Inflammatory macrophage (primary cell): ENCODE results near the gene COQ2.
A peak's percentile ranks its signal among the peaks of the same experiment; 100 is the strongest.
"Not testable (repeated sequence)": the region's sequence is repeated elsewhere in the genome, so short reads cannot be mapped to it uniquely, and the experiment has no call there.

Experiments used
- DNase-seq, 2 donors: peaks; one replicate each; pipeline ENCODE4 v3.0.0-alpha.2; 2020 to 2022

COQ2 gene

DNA sequence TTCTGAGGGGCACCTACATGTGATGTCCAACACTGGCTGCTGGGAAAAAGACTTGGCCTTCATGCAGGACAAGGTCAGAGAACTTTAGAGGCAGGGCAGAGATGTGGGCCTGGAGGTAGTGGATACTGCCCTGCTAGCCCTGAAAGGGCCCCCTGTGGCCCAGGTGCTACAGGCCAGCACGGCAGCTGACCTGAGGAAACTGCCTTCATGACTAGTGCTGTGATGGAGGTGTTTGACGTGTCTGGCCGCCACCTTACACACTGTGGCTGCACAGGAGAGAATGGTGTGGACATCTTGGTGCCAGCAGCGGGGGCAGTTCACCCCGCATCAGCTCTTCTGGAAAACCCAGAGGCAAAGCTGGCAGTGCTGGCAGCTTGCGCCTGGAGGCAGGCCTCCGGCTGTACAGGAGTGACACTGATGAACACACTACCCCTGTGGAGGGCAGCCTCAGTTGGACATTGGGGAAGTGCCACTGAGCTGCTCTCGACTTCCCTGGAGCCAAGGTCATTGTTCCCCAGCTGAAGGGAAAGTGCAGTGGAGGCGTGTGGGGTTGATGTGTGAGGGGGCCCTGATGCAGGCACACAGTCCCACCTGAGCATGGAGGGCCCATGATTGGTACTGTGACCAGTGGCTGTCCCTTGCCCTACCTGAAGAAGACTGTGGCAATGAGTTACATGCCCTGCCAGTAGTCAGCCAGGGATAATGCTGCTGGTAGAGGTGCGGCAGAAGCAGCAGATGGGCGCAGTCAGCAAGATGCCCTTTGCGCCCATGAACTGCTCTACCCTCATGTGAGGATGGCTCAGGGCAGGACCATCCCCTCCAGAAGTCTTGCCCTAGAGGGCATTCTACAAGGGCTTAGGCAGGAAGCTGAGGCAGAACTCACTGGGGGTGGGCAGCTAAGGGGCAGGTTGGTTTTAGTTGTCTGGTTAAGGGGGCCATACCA lies 36.9 kb downstream of the COQ2 start:
- DNase-seq: no peak

GRCh38 chr4:83241132-83241531 lies 43.5 kb downstream of the COQ2 start:
- no peak for DNase-seq

GRCh38 chr4:83240379-83240875 lies 44.2 kb downstream of the COQ2 start:
- peak; percentile 85 to 97 for DNase-seq

DNA sequence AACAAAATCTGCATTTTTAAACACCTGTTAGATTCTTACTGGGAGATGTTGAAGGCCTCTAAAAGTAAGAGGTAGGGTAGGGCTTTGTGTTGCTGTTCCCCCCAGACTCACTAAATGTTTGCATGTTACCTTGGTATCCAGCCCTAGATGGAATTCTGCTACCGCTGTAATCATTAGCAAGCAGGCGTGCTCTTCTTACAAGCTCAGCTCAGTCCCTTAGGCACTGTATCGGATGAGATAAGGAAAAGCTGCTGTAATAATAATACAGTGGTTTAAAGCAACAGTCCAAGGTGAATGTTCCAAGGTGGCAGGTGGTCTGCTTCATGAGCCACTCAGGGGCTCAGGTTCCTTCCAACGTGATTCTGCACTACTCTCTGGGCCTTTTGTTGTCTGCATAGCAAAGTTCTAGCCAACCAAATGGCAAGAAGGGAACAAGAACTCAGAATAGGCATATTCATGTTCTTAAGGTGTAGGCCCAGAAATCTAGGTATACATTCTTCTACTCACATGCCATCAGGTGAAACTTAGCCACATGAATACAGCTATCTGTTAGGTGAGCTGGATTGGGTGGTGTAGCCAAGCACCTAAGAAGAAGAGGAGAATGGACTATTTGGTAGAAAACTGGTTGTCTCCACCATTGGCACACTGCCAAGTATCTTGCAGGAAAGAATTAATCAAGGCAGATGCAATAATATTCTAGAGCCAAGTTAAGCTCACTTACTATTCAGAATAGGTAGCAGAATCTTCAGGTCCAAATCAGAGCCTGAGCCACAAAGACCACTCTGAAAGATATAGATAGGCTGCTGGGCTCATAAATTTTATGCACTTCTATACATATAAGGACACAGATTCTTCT lies 46.0 kb downstream of the COQ2 start:
- DNase-seq: no peak

DNA sequence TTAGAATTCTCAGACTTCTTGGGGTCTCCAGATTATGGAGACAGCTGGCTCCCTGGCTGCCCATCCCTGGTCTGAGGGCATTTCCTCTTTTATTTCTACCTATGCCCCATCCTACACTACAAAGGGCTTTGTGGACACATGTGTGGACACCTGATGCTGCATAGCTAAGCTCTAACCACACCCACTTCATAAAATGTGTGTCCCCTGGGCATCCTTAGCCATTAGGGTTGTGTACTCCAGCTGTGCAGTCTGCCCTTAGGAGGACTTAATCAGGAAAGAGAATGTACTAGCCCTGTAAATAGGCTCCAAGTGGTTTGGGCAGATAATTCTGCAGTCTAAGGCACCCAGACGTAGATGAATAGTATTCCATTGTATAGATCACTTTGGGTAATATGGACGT lies 47.0 kb downstream of the COQ2 start:
- no peak for DNase-seq

DNA sequence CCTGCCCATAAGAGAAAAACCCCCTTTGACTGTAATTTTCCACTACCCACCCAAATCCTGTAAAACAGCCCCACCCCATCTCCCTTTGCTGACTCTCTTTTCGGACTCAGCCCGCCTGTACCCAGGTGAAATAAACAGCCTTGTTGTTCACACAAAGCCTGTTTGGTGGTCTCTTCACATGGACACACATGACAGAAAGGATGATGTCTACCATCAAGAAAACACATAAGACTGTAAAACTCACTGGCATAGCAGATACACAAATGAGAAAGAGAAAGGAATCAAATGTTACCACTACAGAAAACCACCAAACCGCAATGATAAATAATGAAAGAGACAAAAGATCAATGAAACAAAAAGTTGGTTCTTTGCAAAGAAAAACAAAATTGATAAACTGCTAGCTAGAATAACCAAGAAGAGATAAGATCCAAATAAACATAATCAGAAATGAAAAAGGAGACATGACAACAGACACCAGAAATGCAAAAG lies 48.9 kb downstream of the COQ2 start:
- DNase-seq: not testable (repeated sequence)

GRCh38 chr4:83234902-83235644 lies 49.5 kb downstream of the COQ2 start:
- DNase-seq: no peak

- DNase-seq: not testable (repeated sequence)
These were observed 50.2 kb downstream of the COQ2 start for GRCh38 chr4:83234387-83234786.

DNA sequence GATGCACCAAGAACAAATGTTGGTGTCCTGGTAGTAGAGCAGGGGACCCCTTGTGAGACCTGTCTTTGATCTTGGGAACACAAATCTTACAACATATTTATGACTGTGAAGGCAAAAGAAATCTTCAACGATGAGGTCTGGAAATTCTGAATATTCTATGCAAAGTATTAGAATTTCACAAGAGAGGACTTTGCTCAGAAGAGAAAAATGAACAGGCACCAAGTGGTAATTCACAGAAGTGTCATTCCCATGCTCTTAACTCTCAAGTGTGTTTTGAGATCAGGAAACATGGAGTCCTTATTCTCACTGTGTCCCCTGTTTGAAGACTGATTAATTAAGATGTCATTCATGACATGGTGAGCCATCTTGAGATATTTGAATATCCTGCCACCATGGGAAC lies 52.5 kb downstream of the COQ2 start:
- DNase-seq: peak in 1 of 2 donors; percentile 34

DNA sequence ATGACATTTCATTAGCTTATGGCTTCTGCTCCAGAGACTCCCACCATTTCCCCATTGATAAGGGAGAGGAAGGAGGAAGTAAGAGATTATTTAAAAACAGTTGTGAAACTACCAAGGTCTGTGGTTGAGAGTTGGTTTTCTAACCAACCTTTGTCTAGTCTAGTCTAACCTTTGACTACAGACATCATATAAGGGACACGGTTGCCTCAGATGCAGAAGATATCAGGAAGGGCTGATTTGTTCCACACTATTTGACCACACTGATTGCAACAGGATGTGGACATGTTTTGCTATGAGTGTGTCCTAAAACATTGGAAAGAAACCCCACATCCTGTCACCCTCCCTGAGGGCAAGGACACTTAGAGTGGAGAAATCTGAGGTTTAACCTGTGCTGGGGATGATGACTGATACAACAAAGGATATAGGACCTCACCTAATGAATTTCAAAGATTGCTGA lies 53.0 kb downstream of the COQ2 start:
- DNase-seq: peak; percentile 51 to 85

GRCh38 chr4:83230928-83231327 lies 53.7 kb downstream of the COQ2 start:
- DNase-seq: peak; percentile 36 to 55

DNA sequence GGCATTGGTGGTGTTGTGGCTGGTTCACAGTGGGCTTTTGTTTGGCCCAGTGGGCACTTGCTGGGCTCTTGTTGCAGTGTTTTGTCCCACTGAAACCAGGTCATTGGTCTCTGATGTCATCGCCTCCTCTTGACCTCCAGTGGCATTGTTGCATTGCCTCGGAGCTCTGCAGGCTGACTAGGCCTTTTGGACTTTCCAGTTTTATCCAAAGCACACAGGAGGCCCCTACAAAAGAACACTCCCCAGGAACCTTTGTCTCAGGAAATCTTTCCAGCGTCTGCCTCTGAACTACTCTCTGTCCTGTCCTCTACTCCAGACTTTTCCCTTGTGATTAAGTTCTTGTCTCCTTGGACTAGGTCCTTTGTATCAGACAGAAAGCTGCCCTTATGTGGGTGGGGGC lies 54.8 kb downstream of the COQ2 start:
- DNase-seq: no peak

DNA sequence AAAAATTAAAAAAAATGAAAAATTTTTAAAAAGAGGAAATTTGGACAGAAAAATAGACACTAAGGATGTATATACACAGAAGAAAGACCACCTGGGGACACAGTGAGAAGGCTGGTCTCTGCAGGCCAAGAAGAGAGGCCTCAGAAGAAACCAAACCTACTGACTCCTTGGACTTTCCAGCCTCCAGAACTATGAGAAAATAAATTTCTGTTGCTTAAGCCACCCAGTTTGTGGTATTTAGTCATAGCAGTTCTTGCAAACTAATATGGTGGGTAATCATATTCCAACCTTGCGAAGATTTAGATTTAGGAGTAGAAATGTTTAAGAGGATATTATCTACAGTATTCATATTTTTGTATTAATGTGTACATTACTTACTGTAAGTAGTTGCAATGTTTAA lies 56.4 kb downstream of the COQ2 start:
- no peak for DNase-seq

DNA sequence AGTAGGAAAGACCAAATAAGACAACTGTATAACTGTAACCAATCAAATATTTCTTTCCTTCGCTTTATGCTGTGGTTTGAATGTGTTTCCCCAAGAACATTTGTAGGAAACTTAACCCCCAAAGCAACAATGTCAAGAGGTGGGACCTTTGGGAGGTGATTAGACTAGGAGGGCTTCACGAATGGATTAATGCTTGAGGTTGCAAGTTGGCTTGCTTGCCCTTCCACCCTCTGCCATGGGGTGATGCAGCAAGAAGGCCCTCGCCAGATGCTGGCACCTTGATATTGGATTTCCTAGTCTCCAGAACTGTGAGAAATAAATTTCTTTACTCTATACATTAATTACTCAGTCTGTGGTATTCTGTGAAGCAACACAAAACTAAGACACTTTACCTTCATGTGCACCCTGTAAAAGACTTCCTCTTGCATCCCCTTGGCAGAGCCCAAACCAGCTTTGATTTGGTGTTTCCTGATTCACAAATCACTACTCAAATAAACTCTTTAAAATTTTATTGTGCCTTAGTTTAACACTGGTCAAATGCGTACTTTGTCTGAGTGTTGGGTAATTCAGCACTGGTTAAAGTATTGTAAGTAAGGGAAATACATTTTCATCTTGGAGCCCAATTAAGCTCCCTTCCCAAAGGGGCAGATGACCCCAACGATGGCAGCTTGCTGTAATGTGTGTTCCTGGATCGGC lies 59.9 kb downstream of the COQ2 start:
- no peak for DNase-seq

DNA sequence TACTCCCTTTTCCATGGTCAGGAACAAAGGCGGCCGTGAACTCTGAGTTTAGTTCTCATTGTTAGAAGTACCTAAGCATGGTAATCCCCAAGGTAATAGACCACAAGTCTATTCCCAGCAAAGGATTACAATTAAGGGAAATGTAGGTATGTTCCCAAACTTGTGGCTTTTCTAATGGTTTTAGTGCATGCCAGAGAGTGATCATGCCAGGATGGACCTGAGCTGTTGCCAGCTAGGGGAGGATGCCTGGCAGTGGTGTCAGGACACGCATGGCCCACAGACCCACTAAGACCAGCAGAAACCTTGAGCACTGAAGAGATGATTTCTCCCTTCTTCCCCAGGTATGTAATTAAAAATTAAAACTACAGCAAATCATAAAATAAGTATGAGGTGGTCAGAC lies 60.8 kb downstream of the COQ2 start:
- no peak for DNase-seq

GRCh38 chr4:83221897-83222441 lies 62.6 kb downstream of the COQ2 start:
- no peak for DNase-seq

DNA sequence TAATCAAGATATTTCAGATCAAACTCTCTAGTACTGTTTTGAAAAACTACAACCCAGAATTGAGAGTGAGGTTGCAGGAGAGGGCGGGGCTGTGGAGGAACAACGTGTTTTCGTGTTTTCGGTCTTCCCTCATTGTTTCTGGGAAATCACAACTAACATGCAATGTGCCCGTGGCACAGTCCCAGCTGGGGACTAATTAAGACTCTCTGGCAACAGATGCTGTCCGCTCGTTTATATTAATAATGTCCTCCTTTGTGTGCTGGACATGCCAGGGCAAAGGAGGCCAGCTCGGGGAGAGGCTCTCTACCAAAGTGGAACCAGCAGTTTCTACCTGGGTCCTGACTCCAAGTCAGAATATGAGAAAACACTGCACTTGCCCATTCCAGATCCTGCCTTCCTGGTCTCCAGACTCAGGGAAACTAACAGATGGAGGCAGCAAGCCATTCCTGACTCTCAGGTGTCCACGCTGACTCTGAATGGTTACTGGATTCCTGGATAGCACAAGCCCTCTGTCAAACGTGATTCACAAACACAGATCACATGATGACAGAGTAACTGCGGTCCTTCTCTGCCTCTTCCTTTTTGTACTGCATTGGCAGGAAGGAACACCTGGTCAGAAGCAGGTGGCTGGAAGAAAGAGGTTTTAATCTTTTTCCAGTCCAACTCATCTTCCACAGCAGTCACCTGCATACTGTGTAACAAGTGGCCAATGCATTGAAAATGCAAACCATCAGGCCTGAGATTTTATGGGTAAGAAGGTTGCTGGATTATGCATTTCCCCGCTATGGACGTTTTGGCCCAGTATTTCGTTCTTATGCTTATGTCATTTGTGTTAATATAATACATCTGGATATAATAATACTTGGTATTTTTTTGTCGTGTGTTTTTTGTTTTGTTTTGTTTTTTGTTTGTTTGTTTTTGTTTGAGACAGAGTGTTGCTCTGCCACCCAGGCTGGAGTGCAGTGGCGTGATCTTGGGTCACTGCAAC lies 65.0 kb downstream of the COQ2 start:
- no peak for DNase-seq

DNA sequence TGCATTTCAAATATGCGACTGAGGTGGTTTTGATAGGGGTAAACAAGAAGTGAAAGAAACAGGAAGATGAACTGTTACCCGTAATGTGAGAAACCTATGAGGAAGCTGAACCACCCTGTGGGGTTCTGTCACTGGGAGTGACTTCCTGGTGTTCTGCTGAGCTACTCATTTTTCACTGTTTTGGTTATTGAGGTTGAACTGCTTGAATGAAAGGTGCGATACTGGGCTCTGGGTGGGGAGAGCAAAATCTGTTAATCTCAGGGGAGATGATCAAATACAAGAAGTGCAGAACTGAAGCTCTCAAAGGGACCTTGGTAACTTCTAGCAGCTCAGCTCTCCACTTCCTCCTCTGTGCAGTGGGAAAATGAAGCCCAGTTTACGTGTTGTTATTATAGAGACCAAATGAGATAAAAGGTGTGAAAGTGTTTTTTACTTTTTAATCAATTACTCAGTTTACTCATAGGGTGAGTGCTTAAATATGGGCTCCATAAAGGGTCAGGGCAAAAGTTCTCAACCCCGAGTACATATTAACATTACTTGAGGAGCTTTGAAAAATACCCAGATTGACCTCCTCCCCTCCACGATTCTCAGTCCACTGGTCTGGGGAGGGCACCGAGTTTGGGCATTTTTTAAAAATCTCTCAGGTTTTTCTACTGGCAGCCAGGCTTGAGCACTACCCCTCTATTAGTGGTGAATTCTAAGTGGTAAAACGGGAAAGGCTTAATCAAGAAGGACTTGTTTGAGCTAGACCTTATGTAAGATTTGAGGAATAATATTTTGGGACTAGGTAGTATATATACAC lies 66.7 kb downstream of the COQ2 start:
- peak; percentile 77 to 80 for DNase-seq
